ENCODE results near the gene SDF4. TPM values are rescaled to one million over a fixed set of nuclear protein-coding genes. Genes with fewer than 3 reads are reported as not detected.

The SDF4 gene
- total RNA-seq, 1 donor from 2014 or later: 28.2 TPM

GRCh38 chr1:1206966-1207531 is 24.8 kb downstream of the SDF4 start:
- H3K36me3 ChIP-seq (ENCODE audit: control insufficient read depth in 3 of 3, insufficient read depth in 3 of 3, low read length in 3 of 3): no peaks in the 10 kb centered on the region
- H3K4me3 ChIP-seq (ENCODE audit: low read length in 3 of 3): no peak overlapping the region
- H3K9ac ChIP-seq (ENCODE audit: low read depth in 1 of 3, low read length in 3 of 3): no peak overlapping the region
- no peak overlapping the region for H3K27ac ChIP-seq (ENCODE audit: low read depth, low read length)
- peaks cover 29 to 42% (median 34%) of the 10 kb centered on the region in 3 donors for H3K27me3 ChIP-seq (ENCODE audit: control insufficient read depth in 3 of 3, insufficient read depth in 3 of 3, low read length in 3 of 3)
- H3K9me3 ChIP-seq (ENCODE audit: control insufficient read depth in 3 of 3, low read length in 3 of 3): no peaks in the 10 kb centered on the region
- H3K4me1 ChIP-seq (ENCODE audit: control insufficient read depth in 3 of 3, insufficient read depth in 3 of 3, low read length in 3 of 3): peaks cover 4 to 18% (median 16%) of the 10 kb centered on the region in 3 donors

- Histone ChIP-seq H3K4me3 (ENCODE audit: low read length in 3 of 3) (peak within 1 kb of the TSS in 1 of 3 donors; percentile 13), H3K27me3 (ENCODE audit: control insufficient read depth in 3 of 3, insufficient read depth in 3 of 3, low read length in 3 of 3) (peaks cover 29 to 42% (median 34%) of the 10 kb centered on the region in 3 donors), H3K36me3 (ENCODE audit: control insufficient read depth in 3 of 3, insufficient read depth in 3 of 3, low read length in 3 of 3) (no peaks in the 10 kb centered on the region), H3K9me3 (ENCODE audit: control insufficient read depth in 3 of 3, low read length in 3 of 3) (no peaks in the 10 kb centered on the region), H3K4me1 (ENCODE audit: control insufficient read depth in 3 of 3, insufficient read depth in 3 of 3, low read length in 3 of 3) (peaks cover 4 to 18% (median 16%) of the 10 kb centered on the region in 3 donors), H3K27ac (ENCODE audit: low read depth, low read length) (no peak within 1 kb of the TSS), H3K9ac (ENCODE audit: low read depth in 1 of 3, low read length in 3 of 3) (peak within 1 kb of the TSS in 1 of 3 donors; percentile 50)
Measured at GRCh38 chr1:1206376-1206965, 25.3 kb downstream of the SDF4 start, which contains the start of gene TNFRSF18. Gene TNFRSF18 (minus strand): TSS chr1:1206592. CDS start chr1:1206571, 21 bp downstream.

- Histone ChIP-seq H3K4me3 (ENCODE audit: low read length in 3 of 3) (peak overlapping the region in 1 of 3 donors; percentile 13), H3K9ac (ENCODE audit: low read depth in 1 of 3, low read length in 3 of 3) (peak overlapping the region in 1 of 3 donors; percentile 50), H3K4me1 (ENCODE audit: control insufficient read depth in 3 of 3, insufficient read depth in 3 of 3, low read length in 3 of 3) (peaks cover 4 to 18% (median 16%) of the 10 kb centered on the region in 3 donors), H3K27me3 (ENCODE audit: control insufficient read depth in 3 of 3, insufficient read depth in 3 of 3, low read length in 3 of 3) (peaks cover 29 to 42% (median 34%) of the 10 kb centered on the region in 3 donors), H3K9me3 (ENCODE audit: control insufficient read depth in 3 of 3, low read length in 3 of 3) (no peaks in the 10 kb centered on the region), H3K27ac (ENCODE audit: low read depth, low read length) (no peak overlapping the region), H3K36me3 (ENCODE audit: control insufficient read depth in 3 of 3, insufficient read depth in 3 of 3, low read length in 3 of 3) (no peaks in the 10 kb centered on the region)
Measured at GRCh38 chr1:1205769-1206375, 25.9 kb downstream of the SDF4 start.

- H3K36me3 ChIP-seq (ENCODE audit: control insufficient read depth in 3 of 3, insufficient read depth in 3 of 3, low read length in 3 of 3): no peaks in the 10 kb centered on the region
- H3K27me3 ChIP-seq (ENCODE audit: control insufficient read depth in 3 of 3, insufficient read depth in 3 of 3, low read length in 3 of 3): peaks cover 29 to 42% (median 36%) of the 10 kb centered on the region in 3 donors
- H3K9me3 ChIP-seq (ENCODE audit: control insufficient read depth in 3 of 3, low read length in 3 of 3): no peaks in the 10 kb centered on the region
- no peak overlapping the region for H3K9ac ChIP-seq (ENCODE audit: low read depth in 1 of 3, low read length in 3 of 3)
- H3K27ac ChIP-seq (ENCODE audit: low read depth, low read length): no peak overlapping the region
- H3K4me3 ChIP-seq (ENCODE audit: low read length in 3 of 3): no peak overlapping the region
- H3K4me1 ChIP-seq (ENCODE audit: control insufficient read depth in 3 of 3, insufficient read depth in 3 of 3, low read length in 3 of 3): peaks cover 4 to 18% (median 16%) of the 10 kb centered on the region in 3 donors
Measured at GRCh38 chr1:1204998-1205768, 26.6 kb downstream of the SDF4 start.

- H3K36me3 ChIP-seq (ENCODE audit: control insufficient read depth in 3 of 3, insufficient read depth in 3 of 3, low read length in 3 of 3): no peaks in the 10 kb centered on the region
- H3K9ac ChIP-seq (ENCODE audit: low read depth in 1 of 3, low read length in 3 of 3): no peak overlapping the region
- peaks cover 35 to 47% (median 36%) of the 10 kb centered on the region in 3 donors for H3K27me3 ChIP-seq (ENCODE audit: control insufficient read depth in 3 of 3, insufficient read depth in 3 of 3, low read length in 3 of 3)
- H3K9me3 ChIP-seq (ENCODE audit: control insufficient read depth in 3 of 3, low read length in 3 of 3): no peaks in the 10 kb centered on the region
- no peak overlapping the region for H3K4me3 ChIP-seq (ENCODE audit: low read length in 3 of 3)
- peaks cover 4 to 18% (median 16%) of the 10 kb centered on the region in 3 donors for H3K4me1 ChIP-seq (ENCODE audit: control insufficient read depth in 3 of 3, insufficient read depth in 3 of 3, low read length in 3 of 3)
- H3K27ac ChIP-seq (ENCODE audit: low read depth, low read length): no peak overlapping the region
Measured at GRCh38 chr1:1204425-1204920, 27.3 kb downstream of the SDF4 start.

- Histone ChIP-seq H3K36me3 (ENCODE audit: control insufficient read depth in 3 of 3, insufficient read depth in 3 of 3, low read length in 3 of 3) (no peaks in the 10 kb centered on the region), H3K27ac (ENCODE audit: low read depth, low read length) (no peak overlapping the region), H3K9me3 (ENCODE audit: control insufficient read depth in 3 of 3, low read length in 3 of 3) (no peaks in the 10 kb centered on the region), H3K4me1 (ENCODE audit: control insufficient read depth in 3 of 3, insufficient read depth in 3 of 3, low read length in 3 of 3) (peaks cover 4 to 18% (median 16%) of the 10 kb centered on the region in 3 donors), H3K9ac (ENCODE audit: low read depth in 1 of 3, low read length in 3 of 3) (no peak overlapping the region), H3K27me3 (ENCODE audit: control insufficient read depth in 3 of 3, insufficient read depth in 3 of 3, low read length in 3 of 3) (peaks cover 36 to 51% (median 38%) of the 10 kb centered on the region in 3 donors), H3K4me3 (ENCODE audit: low read length in 3 of 3) (no peak overlapping the region)
Measured at GRCh38 chr1:1203561-1204424, 28.0 kb downstream of the SDF4 start.

- Histone ChIP-seq H3K4me1 (ENCODE audit: control insufficient read depth in 3 of 3, insufficient read depth in 3 of 3, low read length in 3 of 3) (peaks cover 0 to 12% (median 12%) of the 10 kb centered on the region in 3 donors), H3K9me3 (ENCODE audit: control insufficient read depth in 3 of 3, low read length in 3 of 3) (no peaks in the 10 kb centered on the region), H3K9ac (ENCODE audit: low read depth in 1 of 3, low read length in 3 of 3) (no peak overlapping the region), H3K27me3 (ENCODE audit: control insufficient read depth in 3 of 3, insufficient read depth in 3 of 3, low read length in 3 of 3) (peaks cover 33 to 47% (median 34%) of the 10 kb centered on the region in 3 donors), H3K27ac (ENCODE audit: low read depth, low read length) (no peak overlapping the region), H3K4me3 (ENCODE audit: low read length in 3 of 3) (no peak overlapping the region), H3K36me3 (ENCODE audit: control insufficient read depth in 3 of 3, insufficient read depth in 3 of 3, low read length in 3 of 3) (no peaks in the 10 kb centered on the region)
Measured at GRCh38 chr1:1202831-1203560, 28.8 kb downstream of the SDF4 start.

GRCh38 chr1:1200876-1201810 is 30.7 kb downstream of the SDF4 start:
- Histone ChIP-seq H3K36me3 (ENCODE audit: control insufficient read depth in 3 of 3, insufficient read depth in 3 of 3, low read length in 3 of 3) (no peaks in the 10 kb centered on the region), H3K27ac (ENCODE audit: low read depth, low read length) (no peak overlapping the region), H3K4me3 (ENCODE audit: low read length in 3 of 3) (no peak overlapping the region), H3K27me3 (ENCODE audit: control insufficient read depth in 3 of 3, insufficient read depth in 3 of 3, low read length in 3 of 3) (peaks cover 16 to 29% (median 20%) of the 10 kb centered on the region in 3 donors), H3K4me1 (ENCODE audit: control insufficient read depth in 3 of 3, insufficient read depth in 3 of 3, low read length in 3 of 3) (peaks cover 0 to 5% (median 4%) of the 10 kb centered on the region in 3 donors), H3K9ac (ENCODE audit: low read depth in 1 of 3, low read length in 3 of 3) (no peak overlapping the region), H3K9me3 (ENCODE audit: control insufficient read depth in 3 of 3, low read length in 3 of 3) (no peaks in the 10 kb centered on the region)
